HG03175 (cell line): Measurements from ENCODE around the gene IRAK1.
A peak's percentile ranks its signal among the peaks of the same experiment; 100 is the strongest.

Experiments used
- ATAC-seq: cut with Tn5 transposase; IDR thresholded peaks from one replicate; pipeline ENCODE4 v1.9.1; 2021; ENCODE audit warnings: mild to moderate bottlenecking, moderate library complexity; ENCODE audit not compliant: unreplicated experiment

Gene IRAK1

DNA sequence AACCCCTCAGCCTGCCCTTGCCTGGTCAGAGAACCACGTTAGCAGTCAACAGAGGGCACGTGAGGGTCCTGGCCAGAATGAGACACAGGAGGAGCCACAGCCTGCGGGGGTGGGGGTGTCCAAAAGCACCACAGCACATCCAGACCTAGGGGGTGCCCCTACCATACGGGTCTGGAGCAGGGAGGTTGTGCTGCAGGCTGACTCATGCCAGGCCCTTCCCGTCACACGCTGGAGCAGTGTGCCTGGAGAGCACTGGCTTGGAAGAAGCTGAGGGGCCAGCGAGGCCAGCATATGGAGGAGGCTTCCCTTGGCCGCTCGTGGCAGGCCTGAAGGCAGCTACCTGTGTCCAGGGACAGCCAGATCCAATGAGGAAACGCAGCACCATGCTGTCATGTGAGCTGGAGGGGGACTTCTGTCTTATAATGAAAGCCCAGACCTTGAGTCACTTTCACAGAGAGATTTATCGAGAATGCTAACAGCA is 1.5 kb upstream of the IRAK1 start:
- ATAC-seq, result no peak

DNA sequence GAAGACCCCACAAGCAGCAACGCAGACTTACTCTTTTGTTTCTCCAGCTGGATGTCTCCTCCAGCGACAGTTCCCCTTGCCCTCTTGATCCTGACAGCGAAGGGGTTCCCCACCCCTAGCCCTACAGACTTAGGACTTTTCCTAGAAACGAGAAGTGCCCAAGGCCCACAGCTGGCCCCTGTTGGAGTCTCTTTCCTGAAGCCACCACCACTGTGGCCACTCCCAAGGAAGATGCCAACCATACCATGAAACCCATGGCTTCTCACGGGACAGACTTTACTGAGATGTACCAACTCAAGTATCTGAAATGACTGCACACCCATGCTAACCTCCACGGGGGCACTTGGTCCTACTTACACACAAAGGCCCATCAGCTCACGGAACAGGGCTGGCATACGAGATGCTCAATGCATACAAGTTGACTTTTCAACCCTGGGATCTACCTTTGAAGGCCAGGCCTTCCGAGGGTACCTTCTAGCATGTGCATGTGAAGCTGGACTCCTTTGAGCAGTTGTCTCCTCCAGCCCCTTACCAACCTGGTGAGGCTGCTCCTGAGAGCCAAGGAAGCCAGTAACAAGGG is 924 bp upstream of the IRAK1 start:
- ATAC-seq, result no peak

DNA sequence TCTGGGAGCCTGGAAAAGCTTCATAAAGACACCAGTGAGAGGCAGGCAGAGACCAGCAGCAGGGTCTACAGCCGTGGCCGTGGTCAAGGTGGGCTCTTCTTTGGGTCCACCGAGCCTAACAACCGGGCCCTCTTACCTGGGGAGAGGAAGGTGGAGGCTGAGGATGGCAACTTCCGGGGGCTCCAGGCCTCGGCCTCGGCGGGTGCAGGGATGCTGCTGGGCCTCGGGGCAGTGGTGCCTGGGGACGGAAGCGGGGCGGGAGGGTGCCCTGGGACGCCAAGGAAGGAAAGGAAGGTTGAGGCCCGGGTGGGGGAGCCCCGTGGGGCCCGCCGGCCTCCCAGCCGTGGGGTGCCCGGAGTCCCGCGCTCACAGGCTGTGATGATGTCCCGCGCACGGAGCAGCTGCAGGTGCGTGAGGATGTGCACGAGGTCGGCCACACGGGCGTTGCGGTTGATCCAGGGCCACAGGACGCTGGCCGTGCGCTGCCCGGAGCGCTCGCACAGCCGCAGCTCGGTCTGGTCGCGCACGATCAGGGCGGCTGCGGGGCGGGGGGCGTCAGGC is 561 bp downstream of the IRAK1 start:
- peak; percentile 16 for ATAC-seq

DNA sequence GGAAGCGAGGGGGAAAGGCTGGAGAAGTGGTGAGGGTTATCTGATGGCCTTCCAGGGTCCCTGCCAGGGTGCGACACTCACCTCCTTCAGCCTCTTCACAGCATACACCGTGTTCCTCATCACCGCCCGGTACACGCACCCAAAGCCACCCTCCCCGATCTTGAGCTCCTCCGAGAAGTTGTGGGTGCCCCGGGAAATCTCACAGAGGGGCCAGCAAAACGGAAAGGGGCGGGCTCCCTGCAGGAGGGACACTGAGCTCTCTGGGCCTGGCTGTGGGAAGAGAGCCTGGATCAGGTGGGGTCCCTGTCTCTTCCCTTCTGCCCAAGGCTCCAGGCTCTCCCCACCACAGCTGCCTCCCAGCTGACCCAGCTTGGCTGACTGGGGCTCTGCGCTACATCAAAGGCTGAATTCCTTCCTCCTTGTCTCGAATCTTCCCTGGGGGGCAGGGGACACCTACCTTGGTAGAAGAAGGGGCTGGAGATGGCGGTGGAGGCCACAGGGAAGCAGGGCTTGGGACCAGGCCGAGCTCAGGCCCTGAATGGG is 1.1 kb downstream of the IRAK1 start:
- no peak for ATAC-seq

DNA sequence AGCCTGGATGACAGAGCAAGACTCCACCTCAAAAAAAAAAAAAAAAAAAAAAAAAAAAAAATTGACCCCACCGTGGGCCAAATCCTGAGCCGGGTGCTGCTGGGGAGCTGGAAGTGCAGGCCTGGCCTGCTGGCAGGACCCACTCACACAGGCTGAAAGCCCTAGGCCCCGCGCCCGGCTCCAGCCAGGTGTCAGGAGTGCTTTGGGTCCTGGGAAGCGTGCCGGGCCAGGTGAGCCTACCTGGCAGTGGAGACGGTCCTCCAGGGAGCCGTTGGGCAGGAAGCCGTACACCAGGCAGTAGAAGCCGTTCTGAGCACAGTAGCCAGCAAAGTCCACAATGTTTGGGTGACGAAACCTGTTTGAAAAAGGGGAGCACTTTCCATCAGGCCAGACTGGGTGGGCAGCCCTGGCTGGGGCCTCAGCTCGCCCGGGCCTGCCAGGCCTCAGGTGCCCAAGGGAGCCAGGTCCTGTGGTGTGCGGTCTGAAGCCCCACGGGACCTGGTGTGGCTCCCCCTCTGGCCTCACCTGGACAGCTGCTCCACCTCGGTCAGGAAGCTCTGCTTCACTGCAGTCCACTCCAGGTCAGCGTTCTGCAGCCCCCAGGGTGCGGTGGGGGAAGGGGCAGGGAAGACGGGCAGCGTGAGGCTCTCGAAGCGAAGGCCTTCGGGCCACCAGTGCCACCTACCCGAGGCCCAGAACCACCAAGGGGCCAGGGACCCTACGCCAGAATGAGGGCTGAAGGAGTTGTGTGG is 1.8 kb downstream of the IRAK1 start:
- ATAC-seq, result no peak

DNA sequence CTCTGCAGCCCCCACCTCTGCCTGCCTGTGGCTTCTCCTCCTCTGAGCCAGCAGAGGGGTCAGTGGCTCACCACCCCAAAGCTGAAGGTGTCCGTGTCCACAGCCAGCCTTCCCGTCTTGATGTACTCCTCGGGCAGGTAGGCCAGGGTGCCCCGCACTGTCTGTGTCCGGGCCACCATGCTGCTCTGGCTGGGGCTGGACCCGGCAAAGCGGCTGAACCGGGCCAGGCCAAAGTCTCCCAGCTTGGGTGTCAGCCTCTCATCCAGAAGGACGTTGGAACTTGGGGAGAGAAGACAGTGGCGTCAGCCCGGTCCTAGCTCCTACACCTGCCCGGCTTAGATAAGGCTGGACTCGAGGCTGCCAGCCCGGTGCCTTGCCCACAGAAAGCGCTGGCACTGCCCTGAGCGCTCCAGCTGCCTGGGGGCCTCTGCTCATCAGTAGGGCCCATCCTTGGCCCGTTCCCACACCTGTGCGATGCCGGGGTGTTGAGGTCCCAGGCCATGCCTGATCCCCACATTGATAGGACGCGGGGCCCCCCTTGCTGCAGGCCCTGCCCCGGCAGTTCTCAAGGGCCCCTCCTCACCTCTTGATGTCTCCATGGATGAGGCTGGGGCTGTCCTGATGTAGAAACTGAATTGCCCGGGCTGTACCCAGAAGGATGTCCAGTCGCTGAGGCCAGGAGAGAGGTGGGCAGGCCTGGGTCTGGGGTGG is 3.2 kb downstream of the IRAK1 start:
- ATAC-seq, result no peak

DNA sequence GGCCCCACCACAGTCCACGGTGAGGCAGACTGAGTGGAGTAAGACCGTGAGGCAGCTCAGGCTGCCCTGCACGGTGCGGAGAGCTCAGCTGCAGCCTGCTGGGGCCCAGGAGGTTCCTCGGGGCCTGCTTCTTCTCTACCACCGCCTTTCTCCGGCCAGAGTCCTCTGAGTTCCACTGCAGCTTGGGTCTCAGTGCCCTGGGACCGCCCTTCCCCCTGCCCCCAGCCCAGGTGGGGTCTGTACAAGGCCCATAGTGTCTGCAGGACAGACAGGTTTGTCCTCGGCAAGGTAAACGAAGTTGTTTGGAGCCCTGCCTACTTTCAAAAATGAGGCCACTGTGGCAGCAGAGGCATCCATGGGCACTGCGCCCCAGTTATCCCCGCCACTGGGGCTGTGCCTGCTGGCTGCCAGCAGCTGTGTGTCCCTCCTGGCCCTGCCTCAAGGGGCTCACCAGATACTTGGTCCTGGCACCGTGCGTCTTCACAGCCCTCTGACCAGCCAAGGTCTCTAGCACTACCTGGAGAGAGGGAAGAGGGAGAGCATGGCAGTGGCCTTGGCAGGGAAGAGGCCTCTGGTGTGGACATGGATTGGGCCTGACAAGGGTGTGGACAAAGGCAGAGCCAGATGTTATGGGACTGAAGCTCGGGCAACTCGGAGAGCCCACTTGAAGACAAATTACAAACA is 4.0 kb downstream of the IRAK1 start:
- no peak for ATAC-seq

DNA sequence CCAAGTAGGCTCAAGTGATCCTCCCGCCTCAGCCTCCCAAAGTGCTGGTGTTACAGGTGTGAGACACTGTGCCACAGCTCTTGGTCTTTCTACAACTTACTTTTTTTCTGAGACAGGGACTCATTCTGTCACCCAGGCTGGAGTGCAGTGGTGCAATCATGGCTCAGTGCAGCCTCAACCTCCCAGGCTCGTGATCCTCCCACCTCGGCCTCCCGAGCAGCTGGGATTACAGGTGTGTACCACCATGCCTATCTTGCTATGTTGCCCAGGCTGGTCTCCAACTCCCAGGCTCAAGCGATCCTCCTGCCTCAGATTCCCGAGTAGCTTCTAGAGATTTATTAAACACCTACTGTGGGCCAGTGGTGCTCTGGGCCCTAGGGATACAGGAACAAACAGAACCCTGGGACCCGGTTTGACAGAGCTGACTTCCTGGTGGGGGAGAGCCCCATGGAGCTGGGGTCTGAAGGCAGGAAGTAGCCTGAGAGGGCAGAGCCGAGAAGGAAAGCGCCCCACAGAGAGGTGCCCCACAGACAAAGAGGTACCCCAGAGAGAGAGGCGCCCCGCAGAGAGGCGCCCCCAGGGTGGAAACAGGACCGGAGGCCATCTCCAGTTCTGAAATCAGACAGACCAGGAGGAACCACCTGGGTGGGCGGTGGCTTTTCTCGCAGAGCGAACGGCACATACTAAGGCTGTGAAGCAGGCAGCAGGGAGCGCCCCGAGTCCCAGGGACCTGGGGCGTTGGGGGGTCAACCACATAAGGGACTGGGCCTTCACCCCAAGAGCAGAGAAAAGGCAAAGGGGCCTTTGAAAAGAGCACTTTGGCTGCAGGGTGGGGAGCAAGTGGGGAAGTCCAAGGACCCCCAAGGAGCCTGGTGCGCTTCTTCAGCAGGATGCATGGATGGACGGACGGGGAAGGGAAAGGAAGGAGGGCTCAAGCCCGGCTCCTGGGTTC is 5.0 kb downstream of the IRAK1 start:
- no peak for ATAC-seq

DNA sequence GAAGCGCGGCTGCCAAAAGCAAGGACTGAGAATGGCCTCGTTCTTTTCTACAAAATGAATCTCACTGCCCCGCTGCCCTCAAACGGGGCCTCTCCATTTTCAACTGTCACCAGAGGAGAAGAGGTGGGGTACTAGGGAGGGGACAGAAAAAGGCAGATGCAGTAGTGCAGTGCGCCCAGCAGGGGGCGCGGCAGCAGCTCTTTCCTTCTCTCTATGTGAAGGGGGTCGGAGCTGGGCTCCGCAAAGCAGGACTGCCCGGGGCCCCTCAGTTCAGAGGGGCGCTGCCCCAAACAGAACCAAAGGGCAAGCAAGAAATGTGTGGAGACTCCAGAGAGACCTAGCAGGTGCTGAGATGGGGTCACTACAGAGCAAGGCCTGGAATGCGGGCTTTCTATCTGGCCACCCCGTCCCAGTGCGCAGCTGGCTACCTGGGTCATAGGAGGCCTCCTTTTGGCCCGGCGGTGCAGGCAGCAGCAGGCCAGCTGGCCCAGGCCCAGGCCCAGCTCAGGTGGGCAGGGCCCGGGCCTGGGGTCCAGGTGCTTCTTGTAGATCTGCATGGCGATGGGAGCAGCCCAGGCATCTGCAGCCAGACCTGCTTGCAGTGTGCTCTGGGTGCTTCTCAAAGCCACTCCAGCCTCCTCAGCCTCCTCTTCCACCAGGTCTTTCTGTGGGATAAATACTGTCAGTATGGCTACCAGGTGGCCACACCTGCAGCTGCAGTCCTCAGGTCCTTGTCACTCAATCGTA is 5.9 kb downstream of the IRAK1 start:
- ATAC-seq, result no peak

DNA sequence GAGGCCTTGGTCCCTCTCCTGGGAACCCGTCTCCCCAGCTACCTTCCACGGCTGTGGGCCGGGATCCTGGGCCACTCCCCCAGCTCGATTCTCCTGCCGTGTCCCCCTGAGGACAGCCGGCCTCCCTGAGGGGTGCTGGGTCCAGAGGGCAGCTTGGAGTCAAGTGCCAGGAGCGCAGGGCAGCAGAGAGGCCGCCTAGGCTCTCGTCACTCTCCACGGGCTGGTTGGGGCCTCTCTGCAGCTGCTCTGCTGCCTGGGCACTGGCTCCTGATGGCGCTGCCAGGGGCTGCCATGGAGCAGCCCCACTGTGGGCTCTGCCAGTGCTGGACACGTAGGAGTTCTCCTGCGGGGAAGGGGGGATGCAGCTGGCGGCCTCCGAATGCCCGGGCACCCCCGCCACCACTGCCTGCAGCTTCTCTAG is 6.7 kb downstream of the IRAK1 start:
- ATAC-seq, result no peak

DNA sequence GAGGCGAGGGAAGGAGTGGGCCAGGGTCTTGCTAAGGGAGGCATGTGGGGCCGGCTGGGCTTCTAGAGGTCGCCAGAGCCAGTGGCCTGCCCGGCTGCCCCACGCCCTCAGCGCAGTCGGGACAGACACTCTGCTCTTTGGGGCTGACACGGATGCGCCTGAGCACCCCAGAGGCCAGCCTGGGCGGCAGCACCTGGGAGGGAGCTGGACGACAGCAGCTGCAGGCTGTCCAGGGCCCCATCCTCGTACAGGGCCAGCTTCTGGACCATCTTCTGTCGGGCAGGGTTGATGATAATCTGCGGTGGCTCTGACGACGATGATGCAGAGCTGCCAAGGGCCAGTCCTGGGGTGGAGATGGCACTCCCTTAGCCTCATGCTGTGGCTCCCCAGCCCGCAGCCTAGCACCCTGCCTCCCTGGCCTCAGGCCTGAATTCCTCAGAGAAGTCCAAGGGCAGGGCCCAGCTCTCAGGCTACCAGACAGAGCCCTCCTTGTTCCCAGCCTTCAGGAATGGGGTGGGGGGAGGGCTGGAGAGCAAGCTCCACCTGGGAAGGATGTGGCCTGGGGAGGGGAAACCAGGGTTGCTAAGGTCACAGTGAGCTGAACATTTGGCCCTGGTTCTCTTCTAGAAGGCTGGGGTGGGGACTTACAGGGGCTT is 7.2 kb downstream of the IRAK1 start:
- no peak for ATAC-seq

DNA sequence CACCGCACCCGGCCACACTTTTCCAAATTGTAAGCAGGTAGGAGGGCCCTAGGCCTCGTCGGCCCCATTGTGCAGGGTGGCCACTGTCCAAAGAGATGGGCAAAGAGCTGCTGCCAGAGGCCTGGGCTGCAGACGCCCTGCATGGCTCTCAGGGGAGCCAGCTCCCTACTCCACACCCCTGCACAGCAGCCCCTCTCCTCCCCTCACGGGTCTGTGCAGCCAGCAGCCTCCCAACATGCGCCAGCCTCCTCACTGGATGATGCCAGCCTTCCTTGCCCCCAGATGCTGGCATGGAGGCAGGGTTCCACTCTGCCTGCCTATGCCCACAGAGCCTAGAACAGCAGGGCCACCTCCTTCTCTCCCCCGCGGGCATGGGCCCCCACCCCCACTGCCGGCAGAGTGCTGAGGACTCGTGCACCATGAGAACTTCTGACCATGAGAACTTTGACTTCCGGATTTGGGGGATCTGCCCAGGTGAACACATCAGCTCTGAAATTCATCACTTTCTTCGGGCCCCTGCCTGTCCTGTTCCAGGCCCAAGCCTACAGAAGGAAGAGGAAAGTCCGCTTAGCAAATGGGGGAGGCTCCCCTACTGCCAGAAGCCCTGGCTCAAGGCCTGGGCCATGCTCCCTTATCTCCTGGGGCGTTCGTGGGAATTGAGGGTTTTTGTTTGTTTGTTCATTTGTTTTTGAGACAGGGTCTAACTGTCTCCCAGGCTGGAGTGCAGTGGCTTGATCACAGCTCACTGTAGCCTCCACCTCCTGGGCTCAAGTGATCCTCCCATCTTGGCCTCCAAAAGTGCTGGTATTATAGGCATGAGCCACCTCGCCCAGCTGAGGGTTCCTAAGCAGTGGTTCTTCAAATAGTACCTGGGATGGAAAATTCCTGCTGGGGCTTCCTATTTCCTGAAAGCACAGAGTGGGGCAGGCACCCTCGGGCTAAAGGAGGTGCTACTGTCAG is 8.0 kb downstream of the IRAK1 start:
- ATAC-seq, result no peak

DNA sequence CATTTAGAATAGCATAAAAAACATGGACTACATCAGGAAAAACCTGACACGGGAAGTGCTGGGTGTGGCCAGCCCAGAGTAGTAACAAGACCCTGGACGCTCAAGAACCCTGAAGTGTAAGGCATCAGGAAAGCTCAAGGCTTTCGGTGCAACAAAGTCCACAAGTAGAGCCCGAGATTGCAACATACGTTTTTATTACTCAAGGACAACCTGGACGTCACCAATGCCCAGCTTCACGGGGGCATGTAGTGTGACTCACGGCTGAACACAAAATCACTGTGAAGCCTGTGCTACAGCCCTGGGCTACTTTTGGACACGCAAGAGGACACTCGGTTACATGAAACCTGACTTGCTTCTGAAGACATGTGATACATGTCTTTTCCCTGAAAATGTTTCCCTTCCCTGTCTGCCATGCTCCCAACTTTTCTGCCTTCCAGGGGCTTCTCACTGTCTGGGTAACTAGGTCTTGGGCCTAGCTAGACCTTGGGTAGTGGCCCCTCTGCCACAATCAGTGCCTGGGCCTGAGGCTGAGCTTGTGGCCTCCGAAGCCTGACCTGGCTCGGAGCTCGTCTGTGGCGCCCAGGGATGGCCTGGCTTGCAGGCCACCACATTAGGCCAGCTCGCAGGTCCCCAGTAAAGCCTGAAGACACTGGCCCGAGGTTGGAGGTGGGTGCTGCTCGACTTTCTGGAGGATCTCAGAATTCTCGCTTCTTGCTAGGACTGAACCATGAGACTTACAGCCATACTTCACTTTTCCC is 9.2 kb downstream of the IRAK1 start:
- no peak for ATAC-seq

DNA sequence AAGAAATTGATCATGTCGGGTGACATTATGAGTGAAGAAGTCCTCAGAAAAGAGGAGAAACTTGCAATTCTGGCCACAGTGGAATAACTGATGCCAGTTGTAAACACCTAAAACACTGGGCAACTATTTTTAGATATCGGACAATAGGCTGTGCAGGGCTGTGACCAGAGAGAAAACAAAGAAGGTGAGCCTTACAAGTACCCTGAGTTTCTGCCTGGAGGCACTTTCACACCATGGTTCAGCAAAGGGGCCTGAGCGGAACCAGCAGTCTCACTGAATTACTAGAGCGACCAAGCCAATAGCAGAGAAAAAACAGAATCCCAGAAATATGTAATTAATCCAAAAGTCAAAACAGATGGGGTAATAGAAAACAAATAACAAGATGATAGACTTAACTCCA is 11.2 kb downstream of the IRAK1 start:
- ATAC-seq, result no peak

DNA sequence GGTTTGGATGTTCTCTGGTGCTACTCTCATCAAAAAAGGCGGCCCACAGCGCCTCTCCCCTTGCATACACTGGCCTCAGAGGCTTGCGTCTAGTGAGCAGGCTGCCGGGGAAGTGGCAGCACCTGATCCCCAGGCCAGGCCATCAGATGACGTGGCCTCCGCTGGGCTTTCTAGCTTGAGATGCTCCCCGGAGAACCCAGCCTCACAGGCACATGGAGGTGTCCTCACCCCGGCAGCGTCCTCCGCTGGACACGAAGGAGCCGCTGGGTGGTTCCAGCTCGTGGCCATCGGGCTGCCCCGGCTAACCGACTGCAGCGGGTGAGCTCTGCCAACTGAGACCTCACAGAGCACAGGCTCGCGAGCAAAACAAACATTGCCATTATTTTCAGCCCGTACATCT is 12.8 kb downstream of the IRAK1 start:
- ATAC-seq, result no peak

DNA sequence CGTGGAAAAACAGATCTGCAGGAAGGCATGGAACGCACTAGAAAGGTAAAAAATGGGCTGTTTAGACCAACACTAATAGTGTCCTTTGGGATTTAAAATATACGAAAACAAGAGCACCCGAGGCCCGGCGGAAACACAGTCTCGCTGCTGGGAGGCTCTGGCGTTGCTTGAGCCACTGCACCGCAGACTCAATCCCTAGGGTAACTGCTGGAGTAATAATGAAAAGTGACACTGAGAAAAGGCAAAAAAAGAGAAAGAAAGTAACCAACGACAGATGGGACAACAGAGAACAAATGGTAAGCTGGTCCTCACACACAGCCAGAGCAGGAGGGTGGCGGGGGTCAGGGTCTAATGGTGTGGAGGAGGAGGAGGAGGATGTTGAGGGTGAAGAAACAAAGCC is 15.4 kb downstream of the IRAK1 start:
- no peak for ATAC-seq
